Upper lobe of left lung (tissue), 6 donors: Measurements from ENCODE around the gene PPP1R18. TPM values are rescaled to one million over a fixed set of nuclear protein-coding genes. Genes with fewer than 3 reads are reported as not detected.

Source experiments
- ATAC-seq, 2 donors: fragments of 200-7000 bp; cut with Tn5 transposase; one replicate each; pipeline ENCODE4 v1.9.1; 2022; ENCODE audit warnings: mild to moderate bottlenecking in 2 of 2, moderate library complexity in 2 of 2; ENCODE audit not compliant: low FRiP score in 2 of 2
- DNase-seq, 2 donors: peaks; one replicate each; pipeline ENCODE4 v3.0.0-alpha.2; 2019 to 2020
- H3K27ac ChIP-seq, 4 donors: fragments of 200-600 bp; sonication (generic); one replicate each; pipeline ENCODE4 v1.5.1; 2016 to 2019
- H3K27me3 ChIP-seq, 4 donors: fragments of 200-600 bp; sonication (generic); one replicate each; pipeline ENCODE4 v1.5.1; 2017 to 2019
- H3K36me3 ChIP-seq, 4 donors: fragments of 200-600 bp; sonication (generic); one replicate each; pipeline ENCODE4 v1.5.1; 2016 to 2019
- H3K4me1 ChIP-seq, 4 donors: fragments of 200-600 bp; sonication (generic); one replicate each; pipeline ENCODE4 v1.5.1; 2018 to 2019
- H3K4me3 ChIP-seq, 4 donors: fragments of 200-600 bp; sonication (generic); one replicate each; pipeline ENCODE4 v1.5.1; 2017 to 2019; ENCODE audit warnings: mild to moderate bottlenecking in 2 of 4, moderate library complexity in 1 of 4
- H3K9me3 ChIP-seq, 4 donors: fragments of 200-600 bp; sonication (generic); one replicate each; pipeline ENCODE4 v1.5.1; 2018 to 2019
- EP300 ChIP-seq, 4 donors: sonication (generic); formaldehyde crosslinking; IDR thresholded peaks; one replicate each; pipeline ENCODE4 v1.5.1; 2017; ENCODE audit warnings: antibody characterized with exemption in 4 of 4, control low read depth in 2 of 4
- POLR2A ChIP-seq, 4 donors: fragments of 450-650 bp; IDR thresholded peaks; one replicate each; pipeline ENCODE4 v1.5.1; 2016 to 2017; ENCODE audit warnings: antibody characterized with exemption in 4 of 4, mild to moderate bottlenecking in 2 of 4
- POLR2AphosphoS5 ChIP-seq, 2 donors: sonication (generic); formaldehyde crosslinking; IDR thresholded peaks; one replicate each; pipeline ENCODE4 v1.5.1; 2017; ENCODE audit warnings: antibody characterized with exemption in 2 of 2
- WGBS, 2 donors: methylation state at CpG; one replicate each; pipeline ENCODE4 v1.1.5; 2017 to 2018; 5-methylcytosine and 5-hydroxymethylcytosine counted together
- total RNA-seq, 6 donors: library from RNA; depleted of rRNA in 4 of 6; stranded (reverse); fragments of >200 nt in 4 of 6; gene quantifications; one replicate each; pipeline versions ENCODE4 v1.1.0 to v1.2.1, GENCODE V29; 2016 to 2021
- TF ChIP-seq, protein P1 (sequence below), 6 experiments: fragments of 450-650 bp in 4 of 6; fragments of 200-600 bp in 2 of 6; sonication (generic) in 2 of 6; IDR thresholded peaks; one replicate each; pipeline ENCODE4 v1.5.1; 2016 to 2019; ENCODE audit warnings: antibody characterized with exemption in 6 of 6
- donor health status: DM: no; HTN: no; CAD: no; lungs with moderate emphysema.
- donor health status: DM: no; HTN: yes; CAD: no; lungs with severe emphysema.

PPP1R18 gene
- total RNA-seq, 6 donors from 2014 or later, result 23.5 to 103 (median 60.8) TPM

DNA sequence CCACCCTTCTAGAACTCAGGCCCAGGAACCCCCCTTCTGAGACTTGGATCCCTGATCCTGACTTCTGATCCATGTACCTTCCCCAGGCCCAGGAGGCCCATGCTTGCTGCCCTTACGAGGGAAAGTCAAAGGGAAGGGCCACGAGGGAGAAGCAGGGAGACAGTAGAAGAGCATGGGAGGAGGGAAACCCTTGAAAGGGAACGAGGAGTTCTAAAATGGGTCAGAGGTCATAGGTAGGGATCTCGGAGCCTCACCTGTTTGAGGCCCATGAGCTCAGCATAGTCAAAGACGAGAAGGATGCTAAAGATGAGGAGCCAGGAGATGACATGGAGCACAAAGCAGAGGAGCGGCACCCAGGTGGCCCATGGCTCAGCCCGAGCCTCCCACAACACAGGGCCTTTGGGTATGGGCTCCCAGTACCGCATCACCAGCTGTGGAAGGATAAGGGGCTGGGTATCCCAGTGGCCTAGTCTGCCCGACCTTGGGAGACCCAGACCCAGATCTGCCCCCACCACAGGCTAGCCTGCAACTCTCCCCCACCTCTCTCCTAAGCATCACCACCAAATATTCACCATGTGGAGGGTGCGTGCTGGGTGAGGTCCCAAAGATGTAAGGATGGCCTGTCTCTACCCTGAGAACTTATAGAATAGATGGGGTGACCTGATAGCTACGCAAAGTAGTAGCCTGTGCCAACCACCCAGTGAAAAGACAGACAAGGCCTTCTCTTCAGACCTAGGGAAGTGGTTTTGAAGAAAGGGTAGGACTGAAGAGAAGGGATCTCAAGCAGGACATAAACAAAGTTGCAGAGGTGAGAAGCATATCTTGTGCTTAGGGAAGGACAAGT, 2.8 kb upstream of the PPP1R18 start:
- H3K4me3 ChIP-seq, result peak overlapping the region in 1 of 4 donors; percentile 79
- peak overlapping the region; percentile 99 to 100 (median 99) for H3K27ac ChIP-seq
- no peaks in the 10 kb centered on the region for H3K9me3 ChIP-seq
- WGBS, 2 donors, result 88 to 93% methylated on average over 11 of the region's 11 CpGs
- TF ChIP-seq, protein P1, sequence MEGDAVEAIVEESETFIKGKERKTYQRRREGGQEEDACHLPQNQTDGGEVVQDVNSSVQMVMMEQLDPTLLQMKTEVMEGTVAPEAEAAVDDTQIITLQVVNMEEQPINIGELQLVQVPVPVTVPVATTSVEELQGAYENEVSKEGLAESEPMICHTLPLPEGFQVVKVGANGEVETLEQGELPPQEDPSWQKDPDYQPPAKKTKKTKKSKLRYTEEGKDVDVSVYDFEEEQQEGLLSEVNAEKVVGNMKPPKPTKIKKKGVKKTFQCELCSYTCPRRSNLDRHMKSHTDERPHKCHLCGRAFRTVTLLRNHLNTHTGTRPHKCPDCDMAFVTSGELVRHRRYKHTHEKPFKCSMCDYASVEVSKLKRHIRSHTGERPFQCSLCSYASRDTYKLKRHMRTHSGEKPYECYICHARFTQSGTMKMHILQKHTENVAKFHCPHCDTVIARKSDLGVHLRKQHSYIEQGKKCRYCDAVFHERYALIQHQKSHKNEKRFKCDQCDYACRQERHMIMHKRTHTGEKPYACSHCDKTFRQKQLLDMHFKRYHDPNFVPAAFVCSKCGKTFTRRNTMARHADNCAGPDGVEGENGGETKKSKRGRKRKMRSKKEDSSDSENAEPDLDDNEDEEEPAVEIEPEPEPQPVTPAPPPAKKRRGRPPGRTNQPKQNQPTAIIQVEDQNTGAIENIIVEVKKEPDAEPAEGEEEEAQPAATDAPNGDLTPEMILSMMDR (IDR thresholded peaks at IDR 0.05), result no peak
- TF ChIP-seq POLR2AphosphoS5 (IDR thresholded peaks at IDR 0.05) (no peak), POLR2A (IDR thresholded peaks at IDR 0.05) (no peak), EP300 (IDR thresholded peaks at IDR 0.05) (no peak)
- no peaks in the 10 kb centered on the region for H3K27me3 ChIP-seq
- no peaks in the 10 kb centered on the region for H3K36me3 ChIP-seq
- no peak for ATAC-seq
- DNase-seq, result peak in 1 of 2 donors; percentile 40
- H3K4me1 ChIP-seq, result peaks cover 32 to 41% (median 37%) of the 10 kb centered on the region in 4 donors

DNA sequence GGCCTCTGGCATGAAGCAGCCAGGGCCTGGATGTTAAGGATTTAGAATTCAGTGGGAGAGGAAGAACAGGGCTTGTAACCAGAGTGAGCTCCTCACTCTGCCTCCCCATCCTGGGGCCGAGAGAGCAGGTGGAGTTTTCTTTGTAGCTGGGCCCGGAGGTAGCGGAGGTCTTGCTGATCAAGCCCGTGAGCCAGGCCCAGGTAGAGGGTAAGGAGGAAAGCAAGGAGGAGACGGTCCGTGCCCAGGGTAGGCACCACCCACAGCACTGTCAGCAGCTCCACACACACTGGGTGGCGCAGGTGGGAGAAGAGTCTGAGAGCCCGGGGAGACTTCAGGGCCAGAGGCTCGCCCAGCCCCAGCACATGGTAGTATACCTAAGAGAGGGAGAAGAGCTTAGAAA, 2.1 kb upstream of the PPP1R18 start:
- TF ChIP-seq POLR2A (IDR thresholded peaks at IDR 0.05) (no peak), POLR2AphosphoS5 (IDR thresholded peaks at IDR 0.05) (no peak), EP300 (IDR thresholded peaks at IDR 0.05) (no peak)
- TF ChIP-seq, protein P1 (IDR thresholded peaks at IDR 0.05), result no peak
- H3K4me3 ChIP-seq, result peak overlapping the region in 1 of 4 donors; percentile 70
- no peaks in the 10 kb centered on the region for H3K9me3 ChIP-seq
- H3K36me3 ChIP-seq, result no peaks in the 10 kb centered on the region
- WGBS, 2 donors, result 86 to 95% methylated on average over 9 of the region's 9 CpGs
- H3K27me3 ChIP-seq, result no peaks in the 10 kb centered on the region
- H3K27ac ChIP-seq, result peak overlapping the region; percentile 99 to 100 (median 99)
- H3K4me1 ChIP-seq, result peaks cover 32 to 41% (median 38%) of the 10 kb centered on the region in 4 donors
- DNase-seq, result no peak
- ATAC-seq, result no peak

DNA sequence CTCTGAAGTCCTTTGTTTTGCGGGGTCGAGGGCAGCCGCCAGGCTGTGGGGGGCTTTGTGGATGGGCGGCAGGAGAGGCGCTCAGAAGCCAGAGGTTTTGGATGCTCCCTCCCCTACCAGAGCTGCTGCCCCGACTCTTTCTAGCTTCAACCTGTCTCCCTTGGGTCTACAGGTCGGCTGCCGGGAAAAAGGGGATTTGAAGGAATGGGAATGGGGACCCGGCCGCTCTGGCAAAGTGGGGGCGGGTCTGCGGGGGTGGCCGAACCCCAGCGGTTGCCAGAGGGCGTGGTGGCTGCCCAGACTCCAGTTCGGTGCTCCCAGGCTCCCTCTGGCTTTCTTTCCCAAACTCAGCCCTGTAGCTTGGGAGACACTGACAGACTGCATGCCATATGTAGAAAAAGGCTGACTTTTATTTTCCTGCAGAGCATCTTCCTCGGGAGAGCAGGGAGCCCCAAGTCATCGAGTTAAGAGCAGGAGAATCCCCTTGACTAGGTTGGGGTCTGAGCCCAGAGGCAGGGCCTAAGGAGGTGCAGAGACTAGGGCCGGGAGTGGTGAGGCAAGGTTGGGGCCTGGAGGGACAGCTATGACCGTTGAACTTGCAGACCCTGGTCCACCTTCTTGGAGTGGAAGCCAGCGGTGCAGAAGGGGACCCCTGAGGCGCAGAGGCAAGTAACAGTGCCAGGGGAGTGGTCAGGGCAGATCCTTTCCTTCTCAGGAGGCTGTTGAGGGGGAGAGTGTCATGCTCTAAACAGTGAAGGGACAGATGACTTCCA, 1.4 kb upstream of the PPP1R18 start:
- DNase-seq (no peak), ATAC-seq (no peak)
- Histone ChIP-seq H3K9me3 (no peaks in the 10 kb centered on the region), H3K4me3 (peak overlapping the region; percentile 70 to 87 (median 80)), H3K36me3 (no peaks in the 10 kb centered on the region), H3K4me1 (peaks cover 32 to 45% (median 41%) of the 10 kb centered on the region in 4 donors), H3K27ac (peak overlapping the region; percentile 99 to 100 (median 99)), H3K27me3 (no peaks in the 10 kb centered on the region)
- no peak for TF ChIP-seq POLR2AphosphoS5 (IDR thresholded peaks at IDR 0.05)
- TF ChIP-seq EP300 (IDR thresholded peaks at IDR 0.05), result no peak
- TF ChIP-seq, protein P1 (IDR thresholded peaks at IDR 0.05), result peak in 1 of 6 experiments; percentile 4
- TF ChIP-seq POLR2A (IDR thresholded peaks at IDR 0.05), result peak in 1 of 4 donors; percentile 71
- 28 to 32% methylated on average over 6 to 20 of the region's 22 CpGs for WGBS, 2 donors

DNA sequence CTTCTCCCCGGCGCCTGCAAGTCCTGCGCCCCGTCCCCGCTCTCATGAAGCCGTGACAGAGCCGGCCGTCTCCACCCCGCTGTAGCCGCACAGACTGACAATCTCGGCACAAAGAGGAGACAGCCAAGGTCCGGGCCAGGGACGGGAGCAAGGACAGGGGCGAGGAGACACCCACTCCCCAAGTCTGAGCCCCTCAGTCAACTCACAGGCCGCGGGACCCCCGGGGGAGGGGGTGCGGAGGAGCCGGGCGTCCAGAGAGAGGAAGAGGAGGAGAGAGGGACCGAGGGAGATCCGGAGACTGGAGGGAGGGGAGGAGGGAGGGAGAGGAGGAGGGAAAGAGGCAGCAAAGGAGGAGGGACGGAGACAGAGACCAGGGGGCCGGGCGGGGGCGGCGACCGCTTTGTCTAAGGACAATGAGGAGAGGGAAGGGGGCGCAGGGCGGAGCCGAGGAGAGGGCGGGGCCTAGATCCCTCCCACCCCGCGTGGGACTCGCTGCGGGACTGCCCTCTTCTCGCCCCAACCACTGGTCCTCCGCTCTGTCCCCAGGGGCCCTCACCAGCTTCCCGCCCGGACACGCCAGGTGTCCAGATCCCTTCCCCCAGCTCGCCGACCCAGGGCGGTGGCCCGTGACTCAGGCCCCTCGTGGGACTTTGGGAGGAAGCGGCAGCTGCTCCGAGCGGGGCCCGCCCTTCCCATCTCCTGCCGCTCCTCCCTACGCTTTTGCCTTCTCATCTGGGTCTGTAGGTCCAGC, 638 bp upstream of the PPP1R18 start:
- H3K4me1 ChIP-seq, result peaks cover 32 to 51% (median 44%) of the 10 kb centered on the region in 4 donors
- WGBS, 2 donors, result 1 to 3% methylated on average over 32 to 40 of the region's 52 CpGs

More for the DNA sequence above, 638 bp upstream of the PPP1R18 start:
- Histone ChIP-seq H3K4me3 (peak overlapping the region; percentile 70 to 87 (median 80)), H3K27ac (peak overlapping the region; percentile 99 to 100 (median 99)), H3K9me3 (no peaks in the 10 kb centered on the region), H3K36me3 (no peaks in the 10 kb centered on the region), H3K27me3 (no peaks in the 10 kb centered on the region)
- TF ChIP-seq POLR2A (IDR thresholded peaks at IDR 0.05), result peak in 2 of 4 donors; percentile 43 to 59
- TF ChIP-seq, protein P1 (IDR thresholded peaks at IDR 0.05), result no peak
- peak in 3 of 4 donors; percentile 44 to 98 (median 81) for TF ChIP-seq EP300 (IDR thresholded peaks at IDR 0.05)
- TF ChIP-seq POLR2AphosphoS5 (IDR thresholded peaks at IDR 0.05), result peak; percentile 93 to 97
- peak; percentile 93 to 98 for DNase-seq
- peak; percentile 88 for ATAC-seq
